K562 treated with DMSO at 1 percent for 48 hours (cell line): ENCODE measurements around the gene MGARP. TPM values are rescaled to one million over a fixed set of nuclear protein-coding genes. Genes with fewer than 3 reads are reported as not detected.

Experiments
- total RNA-seq: library from RNA; unstranded; fragments of 300-600 nt; gene quantifications from 2 replicates; pipeline ENCODE4 v1.2.3, GENCODE V29; 2022; ENCODE audit warnings: low replicate concordance; ENCODE audit errors: extremely low read depth

MGARP gene
- not detected in 2 replicates for total RNA-seq

GRCh38 chr4:139279760-139280620, at the start of gene MGARP:
Gene MGARP (minus strand): TSS chr4:139280225. CDS start chr4:139280158, 67 bp downstream.

GRCh38 chr4:139301821-139302611, 22.0 kb upstream of the MGARP start, which contains the start of gene NDUFC1:
Gene NDUFC1 (minus strand): TSS chr4:139302477. CDS start chr4:139295798, 6,679 bp downstream.

GRCh38 chr4:139301113-139301820, 21.2 kb upstream of the MGARP start, which contains the start of gene NAA15:
Gene NAA15 (plus strand): TSS chr4:139301505. CDS start chr4:139301778, 273 bp downstream.

Other genes with a start within 250 kb of the MGARP start
- not detected in 2 replicates for gene ELF2, start 103.0 kb downstream of the MGARP start, total RNA-seq
- gene NAA15, start 21.3 kb upstream of the MGARP start, total RNA-seq: not detected in 2 replicates
- not detected in 2 replicates for gene NDUFC1, start 22.3 kb upstream of the MGARP start, total RNA-seq
- not detected in 2 replicates for gene RAB33B, start 173.9 kb upstream of the MGARP start, total RNA-seq